ENCODE measurements around the gene TMEM101.
"Not testable (repeated sequence)": the region's sequence is repeated elsewhere in the genome, so short reads cannot be mapped to it uniquely, and the experiment has no call there.

TMEM101 gene

DNA sequence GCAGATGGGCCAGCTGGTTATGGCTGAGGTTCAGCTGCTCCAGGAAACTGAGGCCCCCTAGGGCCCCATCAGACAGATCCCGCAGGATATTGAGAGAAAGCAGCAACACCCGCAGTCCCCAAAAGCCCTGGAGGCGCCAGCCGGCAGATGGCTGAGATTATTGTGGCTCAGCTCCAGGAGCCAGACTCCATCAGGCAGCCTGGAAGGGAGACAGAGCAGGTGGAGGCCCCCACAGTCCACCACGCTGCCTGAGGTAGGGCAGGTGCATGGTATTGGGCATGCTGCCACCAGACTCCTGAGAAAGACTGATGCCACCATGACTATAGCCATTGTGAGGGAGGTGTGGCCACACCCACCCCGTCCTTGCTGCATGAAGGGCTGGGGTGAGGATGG lies 9.5 kb upstream of the TMEM101 start:
- H3K27ac ChIP-seq (ENCODE audit: insufficient read depth, low read length, poor library complexity, severe bottlenecking) = no peak overlapping the region
- no peaks in the 10 kb centered on the region for H3K36me3 ChIP-seq (ENCODE audit: control insufficient read depth, insufficient read depth, low read length)

DNA sequence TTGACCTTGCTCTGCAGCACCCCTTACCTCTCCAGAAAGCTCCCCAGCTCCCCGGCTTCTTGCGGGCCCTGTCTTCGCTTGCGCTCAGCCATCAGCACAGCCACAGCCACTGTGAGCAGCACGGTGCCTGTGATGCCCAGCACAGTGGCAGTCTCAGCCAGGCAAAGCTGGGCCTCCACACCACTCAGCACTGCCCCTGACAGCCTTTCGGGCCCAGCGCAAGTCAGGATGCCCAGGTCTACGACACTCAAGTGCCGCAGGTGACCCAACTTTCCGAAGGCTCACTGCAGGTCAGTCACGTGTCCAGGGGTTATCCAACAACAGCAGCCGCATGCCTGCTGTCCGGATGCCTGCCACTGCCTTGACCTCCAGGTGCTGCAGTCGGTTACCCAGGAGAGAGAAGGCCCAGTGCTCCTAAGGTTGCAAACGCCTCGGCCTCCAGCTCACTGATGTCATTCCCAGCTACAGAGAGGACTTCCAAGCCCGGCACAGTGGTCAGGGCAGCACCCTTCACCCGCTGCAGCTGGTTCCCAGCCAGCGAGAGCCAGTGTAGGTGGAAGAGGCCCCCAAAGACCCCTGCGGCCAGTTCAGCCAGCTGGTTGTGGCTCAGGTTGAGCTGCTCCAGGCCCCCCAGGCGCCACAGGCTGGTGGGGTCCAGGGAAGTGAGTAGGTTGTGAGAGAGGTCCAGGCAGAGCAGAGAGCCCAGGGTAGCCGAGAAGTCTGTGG lies 8.9 kb upstream of the TMEM101 start:
- Histone ChIP-seq H3K9me3 (ENCODE audit: control insufficient read depth, low read length) (no peaks in the 10 kb centered on the region), H3K4me3 (ENCODE audit: insufficient read depth, low read depth, low read length, poor library complexity, severe bottlenecking) (no peak overlapping the region), H3K27ac (ENCODE audit: insufficient read depth, low read length, poor library complexity, severe bottlenecking) (no peak overlapping the region), H3K27me3 (replicated peaks; ENCODE audit: control insufficient read depth, insufficient read depth, low read length, poor library complexity, severe bottlenecking) (no peaks in the 10 kb centered on the region), H3K36me3 (ENCODE audit: control insufficient read depth, insufficient read depth, low read length) (no peaks in the 10 kb centered on the region), H3K4me1 (ENCODE audit: control insufficient read depth, insufficient read depth, low read length, poor library complexity, severe bottlenecking) (no peaks in the 10 kb centered on the region)
- DNase-seq = no peak

More for the DNA sequence above, 9.5 kb upstream of the TMEM101 start:
- Histone ChIP-seq H3K4me1 (ENCODE audit: control insufficient read depth, insufficient read depth, low read length, poor library complexity, severe bottlenecking) (no peaks in the 10 kb centered on the region), H3K9me3 (ENCODE audit: control insufficient read depth, low read length) (no peaks in the 10 kb centered on the region), H3K27me3 (replicated peaks; ENCODE audit: control insufficient read depth, insufficient read depth, low read length, poor library complexity, severe bottlenecking) (no peaks in the 10 kb centered on the region), H3K4me3 (ENCODE audit: insufficient read depth, low read depth, low read length, poor library complexity, severe bottlenecking) (no peak overlapping the region)
- DNase-seq = no peak

DNA sequence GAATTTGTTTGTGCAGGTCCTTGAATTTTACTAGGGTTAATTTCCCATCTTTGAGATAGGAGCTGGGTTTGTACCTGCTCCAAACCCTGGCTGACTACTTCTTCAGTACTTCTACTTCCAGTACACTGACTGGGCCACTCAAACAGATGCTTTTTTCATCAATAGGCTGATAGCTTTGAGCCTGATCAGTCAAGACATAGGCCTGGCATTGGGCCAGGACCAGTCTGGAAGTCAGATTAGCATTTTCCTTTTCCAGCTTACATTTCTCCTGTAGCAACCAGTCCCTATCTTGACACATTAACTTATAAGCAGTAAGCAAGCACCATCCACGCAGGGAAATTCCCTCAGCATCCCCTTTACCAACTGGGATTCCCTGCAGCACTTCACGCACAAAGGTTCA lies 7.5 kb upstream of the TMEM101 start:
- Histone ChIP-seq H3K27me3 (replicated peaks; ENCODE audit: control insufficient read depth, insufficient read depth, low read length, poor library complexity, severe bottlenecking) (no peaks in the 10 kb centered on the region), H3K27ac (ENCODE audit: insufficient read depth, low read length, poor library complexity, severe bottlenecking) (no peak overlapping the region), H3K9me3 (ENCODE audit: control insufficient read depth, low read length) (no peaks in the 10 kb centered on the region), H3K4me3 (ENCODE audit: insufficient read depth, low read depth, low read length, poor library complexity, severe bottlenecking) (no peak overlapping the region), H3K4me1 (ENCODE audit: control insufficient read depth, insufficient read depth, low read length, poor library complexity, severe bottlenecking) (no peaks in the 10 kb centered on the region), H3K36me3 (ENCODE audit: control insufficient read depth, insufficient read depth, low read length) (no peaks in the 10 kb centered on the region)
- no peak for DNase-seq

GRCh38 chr17:44021227-44021626 lies 6.5 kb upstream of the TMEM101 start:
- DNase-seq; H3K36me3 ChIP-seq (ENCODE audit: control insufficient read depth, insufficient read depth, low read length); H3K27me3 ChIP-seq (replicated peaks; ENCODE audit: control insufficient read depth, insufficient read depth, low read length, poor library complexity, severe bottlenecking); H3K4me3 ChIP-seq (ENCODE audit: insufficient read depth, low read depth, low read length, poor library complexity, severe bottlenecking); H3K9me3 ChIP-seq (ENCODE audit: control insufficient read depth, low read length); H3K4me1 ChIP-seq (ENCODE audit: control insufficient read depth, insufficient read depth, low read length, poor library complexity, severe bottlenecking); H3K27ac ChIP-seq (ENCODE audit: insufficient read depth, low read length, poor library complexity, severe bottlenecking): not testable (repeated sequence)

- Histone ChIP-seq H3K9me3 (ENCODE audit: control insufficient read depth, low read length) (no peaks in the 10 kb centered on the region), H3K4me3 (ENCODE audit: insufficient read depth, low read depth, low read length, poor library complexity, severe bottlenecking) (peak overlapping the region; percentile 84), H3K27ac (ENCODE audit: insufficient read depth, low read length, poor library complexity, severe bottlenecking) (no peak overlapping the region), H3K36me3 (ENCODE audit: control insufficient read depth, insufficient read depth, low read length) (peaks cover 19% of the 10 kb centered on the region), H3K4me1 (ENCODE audit: control insufficient read depth, insufficient read depth, low read length, poor library complexity, severe bottlenecking) (peaks cover 13% of the 10 kb centered on the region), H3K27me3 (replicated peaks; ENCODE audit: control insufficient read depth, insufficient read depth, low read length, poor library complexity, severe bottlenecking) (no peaks in the 10 kb centered on the region)
- no peak for DNase-seq
Measured at GRCh38 chr17:44014133-44014436, 678 bp downstream of the TMEM101 start.

DNA sequence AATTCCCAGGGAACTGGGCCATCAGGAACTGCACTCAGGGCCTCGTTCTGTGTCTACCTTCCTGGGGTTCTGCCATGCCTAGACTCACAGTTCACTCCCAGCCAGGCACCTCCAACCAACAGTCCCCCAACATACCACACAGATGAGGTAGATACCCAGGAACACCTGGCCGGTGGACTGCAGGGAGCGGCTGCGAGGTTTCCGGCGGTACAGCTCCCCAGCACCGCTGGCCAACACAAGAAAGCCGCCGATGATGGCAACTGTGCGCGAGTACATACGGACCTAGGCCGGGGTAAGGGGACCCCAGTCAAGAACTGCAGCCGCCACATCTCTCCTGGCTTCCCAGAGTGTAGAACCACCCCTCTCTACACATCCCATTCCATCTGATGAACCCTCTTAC lies 1.9 kb downstream of the TMEM101 start:
- no peaks in the 10 kb centered on the region for H3K9me3 ChIP-seq (ENCODE audit: control insufficient read depth, low read length)
- H3K27me3 ChIP-seq (replicated peaks; ENCODE audit: control insufficient read depth, insufficient read depth, low read length, poor library complexity, severe bottlenecking) = no peaks in the 10 kb centered on the region
- H3K4me3 ChIP-seq (ENCODE audit: insufficient read depth, low read depth, low read length, poor library complexity, severe bottlenecking) = no peak overlapping the region
- peaks cover 19% of the 10 kb centered on the region for H3K36me3 ChIP-seq (ENCODE audit: control insufficient read depth, insufficient read depth, low read length)
- H3K4me1 ChIP-seq (ENCODE audit: control insufficient read depth, insufficient read depth, low read length, poor library complexity, severe bottlenecking) = peaks cover 21% of the 10 kb centered on the region
- no peak for DNase-seq
- no peak overlapping the region for H3K27ac ChIP-seq (ENCODE audit: insufficient read depth, low read length, poor library complexity, severe bottlenecking)

DNA sequence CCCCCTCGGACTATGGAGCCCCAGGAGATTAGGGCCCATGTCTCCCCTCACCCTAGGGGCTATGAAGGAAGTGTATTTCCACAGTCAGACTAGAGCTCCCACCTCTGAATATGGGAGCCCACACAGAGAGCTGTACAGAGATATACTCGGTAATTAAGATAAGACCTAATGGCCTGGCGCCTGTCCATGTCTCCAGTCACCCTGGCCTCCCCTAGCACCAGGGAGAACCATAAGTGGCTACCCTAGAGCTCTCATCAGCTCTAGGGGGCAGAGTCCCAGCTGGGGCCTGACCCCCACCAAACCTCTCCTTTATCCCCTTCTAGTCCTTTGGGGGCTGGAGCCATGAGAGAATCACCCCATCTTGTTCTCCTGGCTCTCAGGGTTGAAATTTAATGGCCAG lies 2.4 kb downstream of the TMEM101 start:
- Histone ChIP-seq H3K4me3 (ENCODE audit: insufficient read depth, low read depth, low read length, poor library complexity, severe bottlenecking) (no peak overlapping the region), H3K27ac (ENCODE audit: insufficient read depth, low read length, poor library complexity, severe bottlenecking) (no peak overlapping the region), H3K9me3 (ENCODE audit: control insufficient read depth, low read length) (no peaks in the 10 kb centered on the region), H3K4me1 (ENCODE audit: control insufficient read depth, insufficient read depth, low read length, poor library complexity, severe bottlenecking) (peaks cover 26% of the 10 kb centered on the region), H3K27me3 (replicated peaks; ENCODE audit: control insufficient read depth, insufficient read depth, low read length, poor library complexity, severe bottlenecking) (no peaks in the 10 kb centered on the region), H3K36me3 (ENCODE audit: control insufficient read depth, insufficient read depth, low read length) (peaks cover 19% of the 10 kb centered on the region)
- DNase-seq = no peak

- Histone ChIP-seq H3K36me3 (ENCODE audit: control insufficient read depth, insufficient read depth, low read length) (peaks cover 19% of the 10 kb centered on the region), H3K9me3 (ENCODE audit: control insufficient read depth, low read length) (no peaks in the 10 kb centered on the region), H3K4me3 (ENCODE audit: insufficient read depth, low read depth, low read length, poor library complexity, severe bottlenecking) (no peak overlapping the region), H3K4me1 (ENCODE audit: control insufficient read depth, insufficient read depth, low read length, poor library complexity, severe bottlenecking) (peaks cover 31% of the 10 kb centered on the region), H3K27me3 (replicated peaks; ENCODE audit: control insufficient read depth, insufficient read depth, low read length, poor library complexity, severe bottlenecking) (no peaks in the 10 kb centered on the region), H3K27ac (ENCODE audit: insufficient read depth, low read length, poor library complexity, severe bottlenecking) (no peak overlapping the region)
- no peak for DNase-seq
Measured at GRCh38 chr17:44011876-44012275, 2.9 kb downstream of the TMEM101 start.

DNA sequence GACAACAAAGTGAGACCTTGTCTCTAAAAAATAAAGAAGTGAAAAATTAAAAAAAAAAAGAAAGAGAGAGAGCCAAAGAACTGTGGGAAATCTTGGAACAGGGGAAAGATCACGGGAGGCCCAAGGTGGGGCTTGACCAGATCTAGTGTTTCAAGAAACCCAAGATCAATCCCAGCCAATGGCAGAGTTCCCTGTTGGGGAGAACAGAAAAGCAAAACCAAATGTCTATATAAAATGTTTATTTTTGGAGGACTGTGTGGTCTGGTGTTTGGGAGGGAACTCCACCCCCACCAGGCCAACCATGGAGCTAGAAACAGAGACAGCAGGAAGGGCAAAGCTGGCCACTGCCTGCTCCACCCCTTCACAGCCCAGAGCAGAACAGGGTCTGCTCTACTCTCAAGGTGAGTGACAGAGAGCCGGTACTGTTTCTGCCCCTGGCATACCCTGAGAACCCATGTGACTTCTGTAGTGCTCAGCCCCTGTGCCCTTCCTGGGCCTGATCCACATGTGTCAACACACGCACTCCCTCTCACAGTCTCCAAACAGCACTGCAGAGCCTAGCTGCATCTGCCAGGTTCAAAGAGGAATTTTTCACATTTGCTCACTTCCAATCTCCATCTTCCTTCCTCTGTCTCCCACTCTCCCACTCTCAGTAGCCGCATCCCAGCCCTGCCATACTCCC lies 3.7 kb downstream of the TMEM101 start:
- DNase-seq = no peak
- Histone ChIP-seq H3K4me1 (ENCODE audit: control insufficient read depth, insufficient read depth, low read length, poor library complexity, severe bottlenecking) (peaks cover 38% of the 10 kb centered on the region), H3K27me3 (replicated peaks; ENCODE audit: control insufficient read depth, insufficient read depth, low read length, poor library complexity, severe bottlenecking) (no peaks in the 10 kb centered on the region), H3K36me3 (ENCODE audit: control insufficient read depth, insufficient read depth, low read length) (peaks cover 19% of the 10 kb centered on the region), H3K9me3 (ENCODE audit: control insufficient read depth, low read length) (no peaks in the 10 kb centered on the region), H3K27ac (ENCODE audit: insufficient read depth, low read length, poor library complexity, severe bottlenecking) (no peak overlapping the region), H3K4me3 (ENCODE audit: insufficient read depth, low read depth, low read length, poor library complexity, severe bottlenecking) (no peak overlapping the region)

DNA sequence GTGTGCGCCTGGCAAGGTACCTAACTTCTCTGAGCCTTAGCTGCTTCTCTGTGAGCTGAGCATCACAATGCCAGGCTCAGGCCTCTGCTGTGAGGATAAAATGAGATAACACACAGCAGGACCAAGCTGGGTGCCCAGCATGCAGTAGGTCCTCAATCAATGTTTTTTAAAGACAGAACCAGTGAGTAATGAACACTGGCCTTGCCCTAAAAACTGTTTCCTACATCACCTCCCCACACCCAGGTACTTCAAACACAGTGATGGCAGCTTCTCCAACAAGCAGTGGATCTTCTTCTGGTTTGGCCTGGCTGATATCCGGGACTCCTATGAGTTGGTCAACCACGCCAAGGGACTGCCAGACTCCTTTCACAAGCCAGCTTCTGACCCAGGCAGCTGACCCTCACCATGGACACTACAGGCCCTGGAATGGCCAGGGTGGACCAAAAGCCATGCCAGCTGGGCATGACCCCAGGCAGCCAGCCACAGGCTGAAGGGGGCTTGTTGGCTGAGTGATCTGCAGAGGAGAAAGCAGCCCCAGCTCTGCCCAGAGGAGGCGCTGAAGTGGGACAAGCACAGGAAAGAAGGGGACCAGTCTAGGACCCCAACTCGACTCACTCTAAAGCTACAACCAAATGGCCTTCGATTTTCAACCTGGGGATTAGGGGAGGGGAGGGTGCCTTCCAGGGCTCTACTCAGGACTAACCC lies 6.4 kb downstream of the TMEM101 start:
- Histone ChIP-seq H3K27ac (ENCODE audit: insufficient read depth, low read length, poor library complexity, severe bottlenecking) (no peak overlapping the region), H3K27me3 (replicated peaks; ENCODE audit: control insufficient read depth, insufficient read depth, low read length, poor library complexity, severe bottlenecking) (no peaks in the 10 kb centered on the region), H3K36me3 (ENCODE audit: control insufficient read depth, insufficient read depth, low read length) (peaks cover 19% of the 10 kb centered on the region), H3K9me3 (ENCODE audit: control insufficient read depth, low read length) (no peaks in the 10 kb centered on the region), H3K4me1 (ENCODE audit: control insufficient read depth, insufficient read depth, low read length, poor library complexity, severe bottlenecking) (peaks cover 37% of the 10 kb centered on the region), H3K4me3 (ENCODE audit: insufficient read depth, low read depth, low read length, poor library complexity, severe bottlenecking) (peak overlapping the region; percentile 78)
- DNase-seq = no peak

Measured in effector memory CD4-positive, alpha-beta T cell (primary cell).